IMR-90 (cell line): ENCODE measurements around the gene GPR62. TPM values are rescaled to one million over a fixed set of nuclear protein-coding genes. Genes with fewer than 3 reads are reported as not detected.

ENCODE experiments used
- CEBPB ChIP-seq: IDR thresholded peaks from 2 replicates; pipeline ENCODE4 v1.6.1; 2012; ENCODE audit warnings: low read depth, low read length, improper control_type of control experiment
- MAFK ChIP-seq: IDR thresholded peaks from 2 replicates; pipeline ENCODE4 v1.6.1; 2012; ENCODE audit warnings: low read depth, low read length, improper control_type of control experiment
- NFE2L2 ChIP-seq: fragments of 150-350 bp; IDR thresholded peaks from 2 replicates; pipeline ENCODE4 v1.6.1; 2016; ENCODE audit warnings: low read depth, mild to moderate bottlenecking, low read length
- RCOR1 ChIP-seq: IDR thresholded peaks from 2 replicates; pipeline ENCODE4 v1.6.1; 2012; ENCODE audit warnings: mild to moderate bottlenecking, low read length, improper control_type of control experiment; ENCODE audit not compliant: insufficient replicate concordance
- polyA plus RNA-seq, 3 experiments: library from polyadenylated mRNA; depleted of rRNA; stranded (reverse); fragments of >200 nt; gene quantifications; 2 replicates each; pipeline ENCODE4 v1.2.3, GENCODE V29; 2012; ENCODE audit warnings: low replicate concordance in 1 of 3
- total RNA-seq: library from RNA; depleted of rRNA; stranded (reverse); fragments of >200 nt; gene quantifications from 2 replicates; pipeline ENCODE4 v1.2.3, GENCODE V29; 2012

The GPR62 gene
- total and polyA plus RNA-seq, 2 of the 4 experiments (the other 2 are of a cell fraction) = under 0.01 TPM; not detected in 1

DNA sequence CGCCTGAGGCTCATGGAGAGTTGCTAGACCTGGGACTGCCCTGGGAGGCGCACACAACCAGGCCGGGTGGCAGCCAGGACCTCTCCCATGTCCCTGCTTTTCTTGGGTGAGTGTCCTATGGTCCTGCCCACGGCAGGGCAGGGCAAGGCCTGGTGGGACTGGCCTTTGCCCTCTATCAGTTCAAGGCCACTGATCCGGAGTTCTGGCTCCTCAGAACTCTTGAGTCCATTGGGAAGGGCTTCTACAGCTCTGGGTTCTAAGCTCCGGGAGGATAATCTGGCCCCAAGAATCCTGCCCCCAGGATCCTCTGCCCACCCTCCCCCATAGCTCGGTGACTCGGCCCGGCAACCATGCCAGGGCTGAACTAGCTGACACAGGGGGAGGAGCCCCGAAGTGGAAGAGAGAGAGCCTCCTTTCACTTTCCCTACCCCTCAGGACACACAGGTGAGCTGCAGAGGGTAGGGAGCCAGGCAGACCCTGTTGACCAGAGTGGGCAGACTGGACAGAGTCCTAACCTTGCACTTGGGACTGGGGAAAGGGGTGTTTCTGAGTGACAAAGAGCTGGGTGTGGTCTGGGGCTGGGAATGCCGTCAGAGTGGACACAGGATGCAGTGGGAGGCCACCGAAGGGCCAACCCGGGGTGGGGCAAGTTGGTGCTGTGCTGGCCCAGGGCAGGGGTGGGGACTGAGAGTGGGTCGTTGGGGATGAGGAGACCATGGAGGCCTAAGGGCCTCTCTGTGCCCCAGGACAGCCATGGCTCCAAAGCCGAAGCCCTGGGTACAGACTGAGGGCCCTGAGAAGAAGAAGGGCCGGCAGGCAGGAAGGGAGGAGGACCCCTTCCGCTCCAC, 12.4 kb upstream of the GPR62 start (continued):
- TF ChIP-seq RCOR1 (no peak), MAFK (no peak), CEBPB (no peak), NFE2L2 (no peak)
